K562 (cell line): ENCODE results near the gene KIF5C.

Experiments
- NR2C2 ChIP-seq, 2 experiments: fragments of 200-800 bp in 1 of 2; sonication (Bioruptor generic) in 1 of 2; sonication (generic) in 1 of 2; formaldehyde crosslinking in 1 of 2; IDR thresholded peaks; 2 replicates each; pipeline versions ENCODE4 v1.6.1 to v1.8.0; 2016 to 2022; ENCODE audit warnings: mild to moderate bottlenecking in 1 of 2, missing compliant biosample characterization in 1 of 2, missing genetic modification characterization in 1 of 2, missing genetic modification reagents in 1 of 2
- PRPF4 ChIP-seq: fragments of 200-400 bp; formaldehyde crosslinking; IDR thresholded peaks from one replicate; pipeline ENCODE4 v1.6.1; 2017; ENCODE audit warnings: low read length, low read depth, mild to moderate bottlenecking; ENCODE audit not compliant: insufficient read depth, poor library complexity, severe bottlenecking
- RB1 ChIP-seq: fragments of 450-650 bp; IDR thresholded peaks from 2 replicates; pipeline ENCODE4 v1.6.1; 2017; ENCODE audit warnings: low read depth, mild to moderate bottlenecking
- SIX5 ChIP-seq, 2 experiments: IDR thresholded peaks; 2 replicates each; pipeline ENCODE4 v1.6.1; 2011; ENCODE audit warnings: low read length in 2 of 2, borderline replicate concordance in 1 of 2, low read depth in 1 of 2, mild to moderate bottlenecking in 1 of 2, moderate library complexity in 1 of 2; ENCODE audit not compliant: insufficient read depth in 1 of 2
- YY1 ChIP-seq, 3 experiments: IDR thresholded peaks; 2 replicates each; pipeline ENCODE4 v1.6.1; 2011; ENCODE audit warnings: low read length in 2 of 3, mild to moderate bottlenecking in 2 of 3, moderate library complexity in 2 of 3, borderline replicate concordance in 1 of 3, control low read depth in 1 of 3, low read depth in 1 of 3; ENCODE audit not compliant: insufficient read depth in 3 of 3, insufficient replicate concordance in 2 of 3, control insufficient read depth in 1 of 3, insufficient read length in 1 of 3; ENCODE audit errors: extremely low read depth in 1 of 3
- TF ChIP-seq, protein P1 (sequence below), 3 experiments: IDR thresholded peaks in 2 of 3; conservative IDR thresholded peaks in 1 of 3; 2 replicates each; pipeline ENCODE4 v1.5.1; 2011 to 2012; ENCODE audit warnings: low read length in 3 of 3, mild to moderate bottlenecking in 3 of 3, control low read depth in 2 of 3, improper control_type of control experiment in 1 of 3, inconsistent platforms in 1 of 3, low read depth in 1 of 3, mixed read lengths in 1 of 3, moderate library complexity in 1 of 3; ENCODE audit not compliant: insufficient read depth in 2 of 3
- TF ChIP-seq, protein P2 (sequence below): sonication (generic); formaldehyde crosslinking; IDR thresholded peaks from 2 replicates; pipeline ENCODE4 v1.9.0; 2022; ENCODE audit warnings: mild to moderate bottlenecking, missing genetic modification reagents

DNA sequence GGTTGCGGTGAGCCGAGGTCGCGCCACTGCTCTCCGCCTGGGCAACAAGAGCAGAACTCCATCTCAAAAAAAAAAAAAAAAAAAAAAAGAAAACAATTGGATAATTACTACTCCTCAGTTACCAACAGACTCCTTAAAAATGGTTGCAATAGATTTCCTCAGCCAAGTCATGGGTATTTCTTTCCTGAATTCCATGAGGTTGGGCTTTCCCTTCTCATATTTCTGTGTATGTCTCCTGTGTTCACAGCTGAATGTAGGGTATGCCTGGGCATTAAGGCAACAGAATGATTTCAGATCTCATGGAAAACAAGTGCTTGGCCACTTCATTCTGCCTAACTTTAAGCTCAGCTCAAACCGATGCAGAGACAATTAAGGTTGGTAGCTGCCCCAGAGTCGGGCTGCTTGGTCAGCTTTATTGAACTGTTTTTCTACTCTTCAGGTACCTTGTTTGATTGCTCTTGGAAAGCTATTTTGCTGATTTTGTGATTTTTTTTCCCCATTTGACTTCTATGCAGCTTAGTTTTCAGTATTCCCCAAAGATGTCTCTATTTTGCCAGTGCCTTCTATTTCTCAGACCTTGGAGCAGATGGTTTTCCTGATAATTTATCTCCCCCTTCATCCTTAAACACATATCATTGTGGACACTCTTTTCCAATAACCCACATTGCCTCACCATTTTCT is 24.8 kb downstream of the KIF5C start:
- TF ChIP-seq, protein P1, sequence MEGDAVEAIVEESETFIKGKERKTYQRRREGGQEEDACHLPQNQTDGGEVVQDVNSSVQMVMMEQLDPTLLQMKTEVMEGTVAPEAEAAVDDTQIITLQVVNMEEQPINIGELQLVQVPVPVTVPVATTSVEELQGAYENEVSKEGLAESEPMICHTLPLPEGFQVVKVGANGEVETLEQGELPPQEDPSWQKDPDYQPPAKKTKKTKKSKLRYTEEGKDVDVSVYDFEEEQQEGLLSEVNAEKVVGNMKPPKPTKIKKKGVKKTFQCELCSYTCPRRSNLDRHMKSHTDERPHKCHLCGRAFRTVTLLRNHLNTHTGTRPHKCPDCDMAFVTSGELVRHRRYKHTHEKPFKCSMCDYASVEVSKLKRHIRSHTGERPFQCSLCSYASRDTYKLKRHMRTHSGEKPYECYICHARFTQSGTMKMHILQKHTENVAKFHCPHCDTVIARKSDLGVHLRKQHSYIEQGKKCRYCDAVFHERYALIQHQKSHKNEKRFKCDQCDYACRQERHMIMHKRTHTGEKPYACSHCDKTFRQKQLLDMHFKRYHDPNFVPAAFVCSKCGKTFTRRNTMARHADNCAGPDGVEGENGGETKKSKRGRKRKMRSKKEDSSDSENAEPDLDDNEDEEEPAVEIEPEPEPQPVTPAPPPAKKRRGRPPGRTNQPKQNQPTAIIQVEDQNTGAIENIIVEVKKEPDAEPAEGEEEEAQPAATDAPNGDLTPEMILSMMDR (IDR thresholded peaks at IDR 0.05 in 2 of 3, conservative IDR thresholded peaks at IDR 0.05 in 1 of 3; ENCODE audit: insufficient read depth in 2 of 3, low read depth in 1 of 3, low read length in 3 of 3) = no peak
- no peak for TF ChIP-seq PRPF4
- TF ChIP-seq SIX5 (IDR thresholded peaks at IDR 0.05; ENCODE audit: borderline replicate concordance in 1 of 2, insufficient read depth in 1 of 2, low read depth in 1 of 2, low read length in 2 of 2) = no peak
- TF ChIP-seq, protein P2, sequence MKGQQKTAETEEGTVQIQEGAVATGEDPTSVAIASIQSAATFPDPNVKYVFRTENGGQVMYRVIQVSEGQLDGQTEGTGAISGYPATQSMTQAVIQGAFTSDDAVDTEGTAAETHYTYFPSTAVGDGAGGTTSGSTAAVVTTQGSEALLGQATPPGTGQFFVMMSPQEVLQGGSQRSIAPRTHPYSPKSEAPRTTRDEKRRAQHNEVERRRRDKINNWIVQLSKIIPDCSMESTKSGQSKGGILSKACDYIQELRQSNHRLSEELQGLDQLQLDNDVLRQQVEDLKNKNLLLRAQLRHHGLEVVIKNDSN (CRISPR knock-in tag) = no peak
- TF ChIP-seq YY1 (IDR thresholded peaks at IDR 0.05; ENCODE audit: borderline replicate concordance in 1 of 3, control insufficient read depth in 1 of 3, extremely low read depth in 1 of 3, insufficient read depth in 3 of 3, insufficient read length in 1 of 3, insufficient replicate concordance in 2 of 3, low read depth in 1 of 3, low read length in 2 of 3) = no peak
- no peak for TF ChIP-seq NR2C2 (CRISPR knock-in tag; IDR thresholded peaks at IDR 0.05)
- no peak for TF ChIP-seq NR2C2 (tag; IDR thresholded peaks at IDR 0.05)
- no peak for TF ChIP-seq RB1
